ENCODE results near the gene PIWIL4.

PIWIL4 gene

DNA sequence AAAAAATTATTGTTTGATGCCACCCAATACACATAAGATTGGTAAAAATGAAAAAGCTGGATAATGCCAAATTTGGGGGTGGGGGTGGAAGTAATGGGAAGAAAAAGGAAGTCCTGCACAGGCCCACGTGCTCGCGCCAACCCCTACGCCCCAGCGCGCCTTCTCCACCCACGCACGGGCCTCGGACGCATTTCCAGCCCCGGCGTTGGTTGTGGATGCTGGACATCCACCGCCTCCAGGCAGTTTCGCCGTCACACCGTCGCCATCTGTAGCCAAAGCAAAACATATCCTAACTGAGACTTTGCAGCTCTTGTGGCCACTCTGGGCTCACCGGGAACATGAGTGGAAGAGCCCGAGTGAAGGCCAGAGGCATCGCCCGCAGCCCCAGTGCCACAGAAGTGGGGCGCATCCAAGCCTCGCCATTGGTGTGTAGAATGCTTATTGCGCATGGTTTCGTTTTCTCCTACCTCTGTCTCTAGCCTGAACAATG lies at the start of gene PIWIL4:
TSS of gene PIWIL4 (plus strand) at position 188 of the 490 bp plus-strand sequence. CDS start at position 339, 151 bp downstream.
- no peak for DNase-seq

- DNase-seq: no peak
These were observed 48.9 kb upstream of the PIWIL4 start for GRCh38 chr11:94518300-94518699.

GRCh38 chr11:94519478-94520084 lies 47.6 kb upstream of the PIWIL4 start:
- peak; percentile 7 for DNase-seq

GRCh38 chr11:94521684-94522083 lies 45.5 kb upstream of the PIWIL4 start:
- DNase-seq: no peak

- DNase-seq: no peak
These were observed 42.8 kb upstream of the PIWIL4 start for GRCh38 chr11:94524341-94524740.

- no peak for DNase-seq
These were observed 41.4 kb upstream of the PIWIL4 start for GRCh38 chr11:94525546-94526324.

GRCh38 chr11:94526645-94527438 lies 40.3 kb upstream of the PIWIL4 start:
- DNase-seq: no peak

DNA sequence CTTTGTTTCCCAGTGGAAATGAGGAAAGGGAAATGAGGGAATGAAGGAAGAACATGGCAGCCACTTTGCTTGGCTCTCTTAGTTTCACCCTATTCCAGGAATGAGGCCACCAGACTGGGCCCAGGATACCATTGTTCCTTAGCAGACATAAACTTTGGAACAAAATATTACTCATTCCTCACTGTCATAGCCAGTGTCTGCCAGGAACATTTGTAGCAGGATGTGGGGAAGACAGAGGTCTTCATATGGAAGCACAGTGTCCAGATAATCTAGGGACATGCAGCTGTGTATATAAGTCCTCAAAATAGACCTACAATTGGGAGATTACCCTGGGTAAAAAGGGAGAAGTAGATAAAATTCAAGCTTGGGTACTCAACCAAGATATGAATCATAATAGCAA lies 38.6 kb upstream of the PIWIL4 start:
- DNase-seq: no peak

DNA sequence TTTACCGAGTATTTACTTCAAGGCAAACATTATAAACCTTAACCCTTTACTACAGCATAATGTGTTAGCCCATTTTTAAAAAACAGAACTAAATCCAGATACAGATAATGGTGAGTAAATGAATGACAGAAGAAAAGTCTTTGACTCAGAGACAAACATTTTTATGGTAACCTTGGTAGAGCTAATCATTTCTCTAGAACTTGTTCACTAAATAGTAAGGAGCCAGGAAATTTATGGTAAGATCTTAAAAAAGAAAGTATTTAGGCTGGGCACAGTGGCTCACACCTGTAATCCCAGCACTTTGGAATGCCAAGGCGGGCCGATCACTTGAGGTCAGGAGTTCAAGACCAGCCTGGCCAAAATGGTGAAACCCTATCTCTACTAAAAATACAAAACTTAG lies 35.0 kb upstream of the PIWIL4 start:
- DNase-seq: no peak

- no peak for DNase-seq
These were observed 34.0 kb upstream of the PIWIL4 start for GRCh38 chr11:94533206-94533605.

DNA sequence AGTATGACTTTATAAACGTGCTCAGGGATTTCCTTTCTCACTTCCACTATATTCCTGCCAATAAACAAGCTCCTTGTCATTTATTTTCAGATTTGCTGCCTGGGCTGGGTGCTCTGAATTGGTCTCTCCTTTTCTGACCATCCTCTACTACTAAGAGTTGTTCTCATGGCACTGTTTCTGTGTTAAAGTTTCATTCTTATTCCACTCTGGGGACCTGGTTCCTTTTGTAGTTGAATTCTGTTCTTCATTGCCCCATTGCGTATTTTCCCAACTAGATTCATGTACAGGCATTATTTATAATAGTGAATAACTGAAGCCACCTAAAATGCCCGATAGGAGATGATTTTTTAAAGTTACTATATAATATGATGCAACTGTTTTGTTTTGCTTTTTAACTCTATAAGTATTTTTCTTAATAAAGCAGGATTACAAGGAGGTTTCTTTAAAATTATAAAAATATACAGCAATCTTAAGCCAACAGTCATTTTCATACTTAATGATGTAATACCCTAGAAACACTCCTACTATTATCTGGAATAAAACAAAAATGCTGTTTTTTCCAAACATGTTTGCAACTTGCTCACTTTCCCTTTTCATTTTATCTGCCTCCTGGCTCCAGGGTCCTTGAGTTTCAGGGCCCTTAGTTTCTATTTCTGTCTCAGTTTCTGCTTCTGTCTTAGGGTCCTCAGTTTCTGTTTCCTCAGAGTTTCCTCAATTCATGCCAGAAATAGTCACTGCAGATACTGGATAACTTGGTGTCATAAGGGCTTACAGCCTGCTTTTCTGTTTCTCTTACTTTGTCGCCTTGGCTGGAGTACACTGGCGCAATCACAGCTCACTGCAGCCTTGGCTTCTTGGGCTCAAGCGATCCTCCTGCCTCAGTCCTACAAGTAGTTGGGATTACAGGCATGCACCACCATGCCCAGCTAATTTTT lies 33.2 kb upstream of the PIWIL4 start:
- DNase-seq: no peak

DNA sequence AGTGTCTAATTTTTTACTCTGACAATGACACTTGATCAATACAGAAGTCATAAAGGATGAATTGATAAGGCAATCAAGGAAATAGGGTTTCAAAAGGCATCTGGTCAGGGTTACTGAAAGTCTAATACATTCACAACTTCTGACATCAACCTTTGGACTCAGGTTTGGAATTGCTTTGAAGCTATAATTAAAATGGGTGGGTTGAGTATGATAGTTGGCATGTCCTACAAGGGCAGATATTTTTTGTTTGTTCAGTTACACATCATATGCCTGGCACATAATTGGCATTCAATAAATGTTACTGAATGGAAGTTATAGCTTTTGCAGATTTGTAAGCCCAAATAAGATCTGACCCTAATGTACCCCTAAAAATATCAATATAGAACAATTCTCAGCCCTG lies 30.8 kb upstream of the PIWIL4 start:
- no peak for DNase-seq

GRCh38 chr11:94537031-94537600 lies 30.1 kb upstream of the PIWIL4 start:
- DNase-seq: no peak

DNA sequence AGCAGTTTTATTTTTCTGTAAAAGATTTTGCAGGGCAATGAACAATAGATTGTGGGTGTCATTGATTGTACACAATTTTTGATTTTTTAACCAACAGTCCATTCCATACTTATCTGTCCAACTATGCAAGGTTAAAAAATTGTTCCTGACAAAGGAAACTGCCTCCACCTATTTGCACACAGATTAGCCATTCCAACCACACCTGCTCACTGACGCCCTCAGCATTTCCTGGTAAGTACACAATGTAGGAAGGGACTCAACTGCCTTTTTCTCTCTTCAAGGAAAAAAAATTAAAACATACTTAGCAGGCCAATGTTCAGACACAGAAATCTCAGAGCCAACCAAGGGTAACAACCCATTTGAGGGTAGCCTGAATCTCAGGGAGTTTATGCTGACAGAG lies 27.7 kb upstream of the PIWIL4 start:
- no peak for DNase-seq

DNA sequence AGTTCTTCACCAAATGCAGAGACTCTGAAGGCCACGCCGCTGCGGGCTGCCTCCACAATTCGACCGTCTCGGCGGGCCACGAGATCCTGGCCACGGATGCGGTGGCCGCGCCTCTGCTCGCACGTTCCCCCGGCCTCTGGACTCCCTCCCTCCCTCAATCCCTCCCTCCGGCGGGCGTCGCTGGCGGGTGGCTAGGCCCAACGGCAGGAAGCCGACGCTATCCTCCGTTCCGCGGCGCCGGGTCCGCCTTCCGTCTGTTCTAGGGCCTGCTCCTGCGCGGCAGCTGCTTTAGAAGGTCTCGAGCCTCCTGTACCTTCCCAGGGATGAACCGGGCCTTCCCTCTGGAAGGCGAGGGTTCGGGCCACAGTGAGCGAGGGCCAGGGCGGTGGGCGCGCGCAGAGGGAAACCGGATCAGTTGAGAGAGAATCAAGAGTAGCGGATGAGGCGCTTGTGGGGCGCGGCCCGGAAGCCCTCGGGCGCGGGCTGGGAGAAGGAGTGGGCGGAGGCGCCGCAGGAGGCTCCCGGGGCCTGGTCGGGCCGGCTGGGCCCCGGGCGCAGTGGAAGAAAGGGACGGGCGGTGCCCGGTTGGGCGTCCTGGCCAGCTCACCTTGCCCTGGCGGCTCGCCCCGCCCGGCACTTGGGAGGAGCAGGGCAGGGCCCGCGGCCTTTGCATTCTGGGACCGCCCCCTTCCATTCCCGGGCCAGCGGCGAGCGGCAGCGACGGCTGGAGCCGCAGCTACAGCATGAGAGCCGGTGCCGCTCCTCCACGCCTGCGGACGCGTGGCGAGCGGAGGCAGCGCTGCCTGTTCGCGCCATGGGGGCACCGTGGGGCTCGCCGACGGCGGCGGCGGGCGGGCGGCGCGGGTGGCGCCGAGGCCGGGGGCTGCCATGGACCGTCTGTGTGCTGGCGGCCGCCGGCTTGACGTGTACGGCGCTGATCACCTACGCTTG lies 23.2 kb upstream of the PIWIL4 start, which contains the start of gene FUT4:
TSS of gene FUT4 (plus strand) at position 227 of the 951 bp plus-strand sequence. CDS start at position 440, 213 bp downstream.
- DNase-seq: peak; percentile 77

- DNase-seq: no peak
These were observed 22.4 kb upstream of the PIWIL4 start for GRCh38 chr11:94544646-94545263.

- no peak for DNase-seq
These were observed 21.7 kb upstream of the PIWIL4 start for GRCh38 chr11:94545264-94546161.

GRCh38 chr11:94546162-94546470 lies 21.1 kb upstream of the PIWIL4 start:
- DNase-seq: no peak

DNA sequence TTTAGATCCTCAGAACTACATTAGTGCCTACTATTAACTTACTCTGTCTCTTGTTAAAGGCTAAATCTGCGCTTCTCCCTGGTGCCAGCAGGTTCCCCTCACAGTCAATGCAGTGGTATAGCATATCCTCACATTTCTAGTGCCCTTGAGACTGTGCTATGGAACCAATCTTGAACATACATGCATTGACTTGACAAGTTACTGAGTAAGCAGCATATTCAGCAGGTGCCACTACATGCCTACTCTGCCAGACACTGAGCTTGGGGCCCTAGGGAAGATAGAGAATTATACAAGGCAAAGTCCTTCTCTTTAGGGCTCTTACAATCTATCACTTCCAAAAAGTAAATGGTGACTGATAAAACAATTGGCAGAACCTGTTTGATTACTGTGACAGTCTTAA lies 20.3 kb upstream of the PIWIL4 start:
- DNase-seq: no peak

Measured in NCI-H1092 (cell line).